Measurements from ENCODE around the gene CDC7.

DNA sequence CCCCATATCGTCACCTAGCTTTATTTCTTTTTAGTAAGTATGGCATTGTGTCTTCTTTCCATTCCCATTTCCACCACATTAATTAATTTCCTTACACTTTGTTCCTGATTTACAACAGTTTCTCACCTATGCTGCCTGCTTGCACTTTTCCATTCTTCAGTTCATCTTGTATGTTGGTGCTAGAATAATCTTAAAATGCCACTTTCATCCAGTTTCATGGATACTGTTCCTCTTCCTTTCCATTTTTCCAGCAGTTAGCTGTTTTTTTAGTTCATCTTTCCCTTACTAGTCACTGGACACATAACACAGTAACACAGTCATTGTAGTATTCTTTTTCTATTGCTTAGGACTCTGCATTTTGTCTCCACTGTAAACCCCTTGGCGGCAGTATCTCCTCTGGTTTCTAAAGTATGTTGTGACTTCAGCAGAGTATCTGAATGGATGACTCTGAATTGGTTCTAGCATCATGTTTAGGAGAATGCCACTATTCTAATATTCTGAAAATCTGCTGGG, 2.1 kb downstream of the CDC7 start:
- TF ChIP-seq, protein P1, sequence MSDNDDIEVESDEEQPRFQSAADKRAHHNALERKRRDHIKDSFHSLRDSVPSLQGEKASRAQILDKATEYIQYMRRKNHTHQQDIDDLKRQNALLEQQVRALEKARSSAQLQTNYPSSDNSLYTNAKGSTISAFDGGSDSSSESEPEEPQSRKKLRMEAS (IDR thresholded peaks at IDR 0.05), result no peak
- TF ChIP-seq EP300 (IDR thresholded peaks at IDR 0.05; ENCODE audit: borderline replicate concordance) (no peak), EGR1 (IDR thresholded peaks at IDR 0.05) (no peak), FOXM1 (IDR thresholded peaks at IDR 0.05; ENCODE audit: borderline replicate concordance, low read depth) (no peak), RAD21 (IDR thresholded peaks at IDR 0.05; ENCODE audit: low read depth) (no peak), ZBTB7A (IDR thresholded peaks at IDR 0.05; ENCODE audit: low read depth) (no peak), TAF1 (IDR thresholded peaks at IDR 0.05; ENCODE audit: low read depth) (no peak), CREB1 (IDR thresholded peaks at IDR 0.05; ENCODE audit: low read depth) (no peak)
- TF ChIP-seq, protein P2, sequence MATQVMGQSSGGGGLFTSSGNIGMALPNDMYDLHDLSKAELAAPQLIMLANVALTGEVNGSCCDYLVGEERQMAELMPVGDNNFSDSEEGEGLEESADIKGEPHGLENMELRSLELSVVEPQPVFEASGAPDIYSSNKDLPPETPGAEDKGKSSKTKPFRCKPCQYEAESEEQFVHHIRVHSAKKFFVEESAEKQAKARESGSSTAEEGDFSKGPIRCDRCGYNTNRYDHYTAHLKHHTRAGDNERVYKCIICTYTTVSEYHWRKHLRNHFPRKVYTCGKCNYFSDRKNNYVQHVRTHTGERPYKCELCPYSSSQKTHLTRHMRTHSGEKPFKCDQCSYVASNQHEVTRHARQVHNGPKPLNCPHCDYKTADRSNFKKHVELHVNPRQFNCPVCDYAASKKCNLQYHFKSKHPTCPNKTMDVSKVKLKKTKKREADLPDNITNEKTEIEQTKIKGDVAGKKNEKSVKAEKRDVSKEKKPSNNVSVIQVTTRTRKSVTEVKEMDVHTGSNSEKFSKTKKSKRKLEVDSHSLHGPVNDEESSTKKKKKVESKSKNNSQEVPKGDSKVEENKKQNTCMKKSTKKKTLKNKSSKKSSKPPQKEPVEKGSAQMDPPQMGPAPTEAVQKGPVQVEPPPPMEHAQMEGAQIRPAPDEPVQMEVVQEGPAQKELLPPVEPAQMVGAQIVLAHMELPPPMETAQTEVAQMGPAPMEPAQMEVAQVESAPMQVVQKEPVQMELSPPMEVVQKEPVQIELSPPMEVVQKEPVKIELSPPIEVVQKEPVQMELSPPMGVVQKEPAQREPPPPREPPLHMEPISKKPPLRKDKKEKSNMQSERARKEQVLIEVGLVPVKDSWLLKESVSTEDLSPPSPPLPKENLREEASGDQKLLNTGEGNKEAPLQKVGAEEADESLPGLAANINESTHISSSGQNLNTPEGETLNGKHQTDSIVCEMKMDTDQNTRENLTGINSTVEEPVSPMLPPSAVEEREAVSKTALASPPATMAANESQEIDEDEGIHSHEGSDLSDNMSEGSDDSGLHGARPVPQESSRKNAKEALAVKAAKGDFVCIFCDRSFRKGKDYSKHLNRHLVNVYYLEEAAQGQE (IDR thresholded peaks at IDR 0.05; ENCODE audit: low read depth), result no peak

Measured in Ishikawa (cell line).